HUES64 (cell line): ENCODE results near the gene ATG7.
"Not testable (repeated sequence)": the region's sequence is repeated elsewhere in the genome, so short reads cannot be mapped to it uniquely, and the experiment has no call there.

Source experiments
- H3K27ac ChIP-seq: 2 replicates; pipeline ENCODE4 v1.7.0; 2013; ENCODE audit warnings: low read depth, low read length, inconsistent platforms
- H3K27me3 ChIP-seq: 2 replicates; pipeline ENCODE4 v1.6.1; 2013; ENCODE audit warnings: mild to moderate bottlenecking, low read length; ENCODE audit not compliant: insufficient read depth
- H3K36me3 ChIP-seq: 2 replicates; pipeline ENCODE4 v1.6.1; 2013; ENCODE audit warnings: mild to moderate bottlenecking, low read length; ENCODE audit not compliant: insufficient read depth
- H3K4me1 ChIP-seq: 2 replicates; pipeline ENCODE4 v1.6.1; 2013; ENCODE audit warnings: mild to moderate bottlenecking, low read length, moderate library complexity; ENCODE audit not compliant: insufficient read depth
- H3K4me3 ChIP-seq: 2 replicates; pipeline ENCODE4 v1.5.1; 2013; ENCODE audit warnings: mild to moderate bottlenecking, low read length, moderate library complexity
- H3K9ac ChIP-seq: 2 replicates; pipeline ENCODE4 v1.6.1; 2013; ENCODE audit warnings: mild to moderate bottlenecking, low read depth, low read length
- H3K9me3 ChIP-seq: 2 replicates; pipeline ENCODE4 v1.6.1; 2013; ENCODE audit warnings: low read depth, low read length; ENCODE audit not compliant: insufficient read depth
- WGBS: fragments of 150-250, 120-280 bp; methylation state at CpG from one replicate; pipeline ENCODE4 v1.1.7; 2013; ENCODE audit warnings: missing lambda C conversion rate; 5-methylcytosine and 5-hydroxymethylcytosine counted together

The ATG7 gene

DNA sequence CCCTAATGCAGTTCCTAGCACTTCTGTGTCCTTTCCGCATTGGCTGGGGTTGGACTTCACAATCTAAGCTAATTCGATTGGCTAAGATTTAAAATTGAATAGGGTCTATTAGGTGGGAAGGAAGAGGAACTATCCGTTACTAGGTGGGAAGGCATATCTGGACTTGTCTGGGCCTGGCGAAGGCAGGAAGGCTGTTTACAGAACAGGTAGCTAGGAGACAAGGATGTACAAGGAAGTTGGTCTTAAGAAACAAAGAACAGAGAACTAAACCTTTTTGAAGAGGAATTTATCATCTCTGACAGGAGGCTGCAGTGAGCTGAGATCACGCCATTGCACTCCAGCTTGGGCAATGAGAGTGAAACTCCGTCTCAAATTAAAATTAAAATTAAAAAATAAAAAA is 17.3 kb upstream of the ATG7 start:
- no peaks in the 10 kb centered on the region for H3K27me3 ChIP-seq
- H3K9me3 ChIP-seq: no peaks in the 10 kb centered on the region
- WGBS: 95% methylated on average over 5 of the region's 6 CpGs
- H3K36me3 ChIP-seq: no peaks in the 10 kb centered on the region
- H3K27ac ChIP-seq: no peak overlapping the region
- H3K9ac ChIP-seq: no peak overlapping the region
- no peaks in the 10 kb centered on the region for H3K4me1 ChIP-seq
- H3K4me3 ChIP-seq: no peak overlapping the region

DNA sequence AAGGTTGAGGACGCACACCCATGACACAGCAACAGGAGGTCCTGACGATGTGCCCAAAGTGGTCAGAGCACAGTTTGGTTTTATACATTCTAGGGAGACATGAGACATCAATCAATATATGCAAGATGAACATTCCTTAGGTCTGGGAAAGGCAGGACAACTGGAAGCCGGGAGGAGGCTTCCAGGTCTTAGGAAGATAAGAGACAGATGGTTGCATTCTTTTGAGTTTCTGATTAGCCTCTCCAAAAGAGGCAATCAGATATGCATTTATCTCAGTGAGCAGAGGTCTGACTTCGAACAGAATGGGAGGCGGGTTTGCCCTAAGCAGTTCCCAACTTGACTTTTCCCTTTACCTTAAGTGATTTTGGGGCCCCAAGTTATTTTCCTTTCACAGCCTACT is 16.7 kb upstream of the ATG7 start:
- H3K9me3 ChIP-seq, H3K27me3 ChIP-seq, H3K4me1 ChIP-seq, H3K36me3 ChIP-seq, H3K9ac ChIP-seq, H3K27ac ChIP-seq, H3K4me3 ChIP-seq: not testable (repeated sequence)
- WGBS: 90% methylated on average over 5 of the region's 5 CpGs

DNA sequence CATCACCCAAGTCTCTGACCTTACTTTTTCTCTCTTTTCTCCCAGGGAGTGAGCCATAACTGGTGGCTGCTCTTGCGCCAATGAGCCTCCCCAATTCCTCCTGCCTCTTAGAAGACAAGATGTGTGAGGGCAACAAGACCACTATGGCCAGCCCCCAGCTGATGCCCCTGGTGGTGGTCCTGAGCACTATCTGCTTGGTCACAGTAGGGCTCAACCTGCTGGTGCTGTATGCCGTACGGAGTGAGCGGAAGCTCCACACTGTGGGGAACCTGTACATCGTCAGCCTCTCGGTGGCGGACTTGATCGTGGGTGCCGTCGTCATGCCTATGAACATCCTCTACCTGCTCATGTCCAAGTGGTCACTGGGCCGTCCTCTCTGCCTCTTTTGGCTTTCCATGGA is 13.2 kb upstream of the ATG7 start:
- H3K27ac ChIP-seq: no peak overlapping the region
- WGBS: 95% methylated on average over 11 of the region's 11 CpGs
- no peak overlapping the region for H3K4me3 ChIP-seq
- no peaks in the 10 kb centered on the region for H3K9me3 ChIP-seq
- no peaks in the 10 kb centered on the region for H3K4me1 ChIP-seq
- no peaks in the 10 kb centered on the region for H3K36me3 ChIP-seq
- H3K27me3 ChIP-seq: peaks cover 4% of the 10 kb centered on the region; the same call in 1 of the 2 replicates
- no peak overlapping the region for H3K9ac ChIP-seq

DNA sequence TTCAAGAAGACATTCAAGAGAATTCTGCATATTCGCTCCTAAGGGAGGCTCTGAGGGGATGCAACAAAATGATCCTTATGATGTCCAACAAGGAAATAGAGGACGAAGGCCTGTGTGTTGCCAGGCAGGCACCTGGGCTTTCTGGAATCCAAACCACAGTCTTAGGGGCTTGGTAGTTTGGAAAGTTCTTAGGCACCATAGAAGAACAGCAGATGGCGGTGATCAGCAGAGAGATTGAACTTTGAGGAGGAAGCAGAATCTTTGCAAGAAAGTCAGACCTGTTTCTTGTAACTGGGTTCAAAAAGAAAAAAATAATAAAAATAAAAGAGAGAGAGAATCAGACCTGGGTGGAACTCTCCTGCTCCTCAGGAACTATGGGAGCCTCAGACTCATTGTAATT is 11.7 kb upstream of the ATG7 start:
- 88% methylated on average over 3 of the region's 3 CpGs for WGBS
- H3K36me3 ChIP-seq: no peaks in the 10 kb centered on the region

DNA sequence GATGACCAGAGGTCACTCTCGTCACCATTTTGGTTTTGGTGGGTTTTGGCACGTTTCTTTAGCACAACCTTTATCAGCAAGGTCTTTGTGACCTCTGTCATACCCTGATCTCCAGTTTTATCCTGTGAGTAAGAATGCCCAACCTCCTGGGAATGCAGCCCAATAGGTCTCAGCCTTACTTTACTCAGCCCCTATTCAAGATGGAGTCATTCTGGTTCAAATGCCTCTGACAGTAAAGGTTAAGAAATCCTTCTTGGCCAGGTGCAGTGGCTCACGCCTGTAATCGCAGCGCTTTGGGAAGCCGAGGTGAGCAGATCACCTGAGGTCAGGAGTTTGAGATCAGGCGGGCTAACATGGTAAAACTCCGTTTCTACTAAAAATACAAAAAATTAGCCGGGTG is 3.2 kb upstream of the ATG7 start:
- no peak overlapping the region for H3K4me3 ChIP-seq
- no peaks in the 10 kb centered on the region for H3K9me3 ChIP-seq
- H3K9ac ChIP-seq: no peak overlapping the region
- H3K27ac ChIP-seq: no peak overlapping the region
- 91% methylated on average over 9 of the region's 9 CpGs for WGBS
- 0 out of 2 replicates have a peak, but pooled peaks cover 4% of the 10 kb centered on the region for H3K4me1 ChIP-seq
- peaks cover 7% of the 10 kb centered on the region for H3K27me3 ChIP-seq
- no peaks in the 10 kb centered on the region for H3K36me3 ChIP-seq

More for the DNA sequence above, 11.7 kb upstream of the ATG7 start:
- Histone ChIP-seq H3K9ac (no peak overlapping the region), H3K4me3 (no peak overlapping the region), H3K4me1 (no peaks in the 10 kb centered on the region), H3K27ac (no peak overlapping the region), H3K9me3 (no peaks in the 10 kb centered on the region), H3K27me3 (peaks cover 11% of the 10 kb centered on the region)

DNA sequence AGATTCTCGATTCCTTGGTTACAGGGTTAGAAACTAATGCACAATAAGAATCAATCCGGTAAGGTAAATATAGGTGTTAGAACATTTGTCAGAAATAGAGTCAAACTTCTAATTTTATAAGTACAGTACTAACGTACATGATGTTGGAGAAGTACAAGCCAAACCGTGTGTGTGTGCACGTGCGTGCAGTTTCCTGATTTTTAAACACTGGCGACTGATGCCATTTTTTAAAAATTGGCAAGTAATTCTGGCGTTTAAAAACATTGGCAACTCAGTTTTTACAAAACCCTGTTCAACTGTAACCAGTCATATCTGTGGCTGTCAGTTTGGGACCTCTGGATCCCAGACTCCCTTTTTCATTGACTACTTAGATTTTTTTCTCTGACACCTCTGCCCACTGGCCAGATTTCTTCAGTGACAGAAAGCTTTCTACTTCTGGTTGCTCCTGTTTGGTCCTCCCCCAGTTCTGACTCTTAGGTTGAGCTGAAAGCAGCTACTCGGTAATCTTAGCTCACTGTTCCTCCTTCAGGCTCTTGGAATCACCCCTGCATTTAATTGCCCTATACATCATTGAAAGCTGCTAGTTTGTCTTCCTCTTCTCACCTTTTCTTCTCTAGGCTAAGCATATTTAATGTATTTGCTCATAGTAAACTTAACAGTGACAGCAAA is 843 bp downstream of the ATG7 start:
- WGBS: 28% methylated on average over 9 of the region's 9 CpGs
- peak overlapping the region; percentile 96 for H3K4me3 ChIP-seq
- no peaks in the 10 kb centered on the region for H3K9me3 ChIP-seq
- 0 out of 2 replicates have a peak, but pooled peaks cover 4% of the 10 kb centered on the region for H3K4me1 ChIP-seq
- H3K36me3 ChIP-seq: no peaks in the 10 kb centered on the region
- H3K27ac ChIP-seq: peak overlapping the region; percentile 80
- no peaks in the 10 kb centered on the region for H3K27me3 ChIP-seq
- peak overlapping the region; percentile 96 for H3K9ac ChIP-seq

DNA sequence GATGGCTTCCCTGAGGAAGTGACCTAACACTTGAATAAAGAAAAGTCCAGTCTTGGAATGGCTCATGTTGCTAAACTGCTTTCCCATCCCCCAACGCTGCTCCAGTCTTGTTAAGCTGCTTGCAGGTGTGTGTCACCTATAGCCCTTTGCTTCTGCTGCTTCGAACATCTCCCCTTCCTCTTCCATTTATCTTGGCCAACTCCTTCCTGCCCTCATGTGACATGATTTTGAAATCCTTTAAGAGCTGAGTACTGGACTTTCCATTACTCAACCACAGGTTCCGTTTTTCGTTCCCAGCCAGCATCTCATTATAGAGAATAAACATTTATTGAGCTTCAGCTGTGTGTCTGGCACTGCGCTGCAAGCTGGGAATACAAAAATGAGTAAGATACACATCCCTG is 1.7 kb downstream of the ATG7 start:
- Histone ChIP-seq H3K9ac (no peak overlapping the region), H3K4me3 (no peak overlapping the region), H3K27ac (no peak overlapping the region), H3K9me3 (no peaks in the 10 kb centered on the region), H3K36me3 (no peaks in the 10 kb centered on the region), H3K4me1 (0 out of 2 replicates have a peak, but pooled peaks cover 4% of the 10 kb centered on the region), H3K27me3 (no peaks in the 10 kb centered on the region)
- 92% methylated on average over 5 of the region's 5 CpGs for WGBS

DNA sequence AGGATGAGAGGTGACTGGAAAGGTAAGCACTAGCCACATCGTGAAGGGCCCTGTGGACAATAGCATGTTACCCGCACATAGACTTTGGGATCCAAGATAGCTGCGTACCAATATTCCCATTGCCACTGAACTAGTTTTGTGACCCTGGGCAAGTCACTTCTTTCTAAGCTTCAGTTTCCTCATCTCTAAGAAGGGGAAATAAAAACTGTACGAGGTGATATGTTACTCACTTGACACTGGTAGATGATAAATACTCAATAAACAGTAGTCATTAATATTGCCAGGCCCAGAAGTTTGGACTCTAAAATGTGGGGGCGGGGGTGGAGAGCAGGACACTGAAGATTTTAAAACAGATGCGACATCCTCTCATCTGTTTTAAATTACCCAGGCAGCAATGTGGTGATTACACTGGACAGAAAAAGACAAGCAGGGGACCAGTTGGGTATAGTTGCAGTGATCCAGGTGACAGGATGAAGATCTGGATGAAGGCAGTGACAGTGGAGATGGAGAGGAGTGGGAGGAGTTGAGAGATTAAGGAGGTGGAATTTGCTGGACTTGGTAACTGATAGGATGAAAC is 2.5 kb downstream of the ATG7 start:
- Histone ChIP-seq H3K9me3 (no peaks in the 10 kb centered on the region), H3K27ac (no peak overlapping the region), H3K4me3 (no peak overlapping the region), H3K4me1 (0 out of 2 replicates have a peak, but pooled peaks cover 4% of the 10 kb centered on the region), H3K36me3 (no peaks in the 10 kb centered on the region), H3K9ac (no peak overlapping the region), H3K27me3 (no peaks in the 10 kb centered on the region)
- 95% methylated on average over 5 of the region's 6 CpGs for WGBS

DNA sequence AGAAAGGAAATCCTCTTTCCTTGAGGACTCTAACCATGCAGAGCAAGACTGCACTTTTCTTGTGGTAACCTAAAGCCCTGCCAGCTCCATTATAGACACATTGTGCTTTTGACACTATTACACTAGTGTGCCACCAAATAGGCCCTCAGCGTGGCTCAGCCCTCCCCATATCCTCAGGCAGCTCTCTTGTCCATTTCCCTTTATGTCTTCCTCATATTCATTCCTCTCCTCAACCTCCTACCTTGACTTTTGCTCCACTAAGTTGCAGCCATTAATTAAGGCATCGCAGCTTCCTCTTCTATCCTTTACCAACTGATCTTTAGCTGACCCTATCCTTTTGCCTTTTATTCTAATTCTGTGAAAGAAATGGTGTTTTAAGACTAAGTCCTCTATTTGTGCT is 3.7 kb downstream of the ATG7 start:
- Histone ChIP-seq H3K4me1 (0 out of 2 replicates have a peak, but pooled peaks cover 4% of the 10 kb centered on the region), H3K4me3 (no peak overlapping the region), H3K9ac (no peak overlapping the region), H3K27me3 (no peaks in the 10 kb centered on the region), H3K36me3 (no peaks in the 10 kb centered on the region), H3K9me3 (no peaks in the 10 kb centered on the region), H3K27ac (no peak overlapping the region)
- 92% methylated on average over 1 of the region's 2 CpGs for WGBS

DNA sequence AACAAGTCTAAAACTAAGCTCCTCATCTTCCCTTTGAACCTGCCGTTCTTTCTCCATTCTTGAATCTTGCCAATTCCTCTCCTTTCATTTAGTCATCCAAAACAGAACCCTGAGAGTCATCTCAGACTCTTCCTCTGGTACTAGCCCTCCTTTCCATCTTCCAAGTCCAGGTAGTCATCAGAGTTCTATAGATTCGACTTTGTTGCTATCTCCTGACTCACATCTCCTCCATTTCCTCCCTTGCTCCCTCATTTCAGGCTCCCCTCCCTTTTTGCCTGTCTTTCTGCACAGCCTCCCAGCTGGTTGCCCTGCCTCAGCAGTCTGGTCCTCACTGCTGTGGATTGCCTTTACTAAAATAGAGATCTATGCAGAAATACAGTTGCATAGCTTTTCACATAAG is 4.7 kb downstream of the ATG7 start:
- no peak overlapping the region for H3K27ac ChIP-seq
- no peak overlapping the region for H3K4me3 ChIP-seq
- no peaks in the 10 kb centered on the region for H3K27me3 ChIP-seq
- 0 out of 2 replicates have a peak, but pooled peaks cover 4% of the 10 kb centered on the region for H3K4me1 ChIP-seq
- no peaks in the 10 kb centered on the region for H3K36me3 ChIP-seq
- H3K9ac ChIP-seq: no peak overlapping the region
- 91% methylated on average over 2 of the region's 2 CpGs for WGBS
- no peaks in the 10 kb centered on the region for H3K9me3 ChIP-seq

DNA sequence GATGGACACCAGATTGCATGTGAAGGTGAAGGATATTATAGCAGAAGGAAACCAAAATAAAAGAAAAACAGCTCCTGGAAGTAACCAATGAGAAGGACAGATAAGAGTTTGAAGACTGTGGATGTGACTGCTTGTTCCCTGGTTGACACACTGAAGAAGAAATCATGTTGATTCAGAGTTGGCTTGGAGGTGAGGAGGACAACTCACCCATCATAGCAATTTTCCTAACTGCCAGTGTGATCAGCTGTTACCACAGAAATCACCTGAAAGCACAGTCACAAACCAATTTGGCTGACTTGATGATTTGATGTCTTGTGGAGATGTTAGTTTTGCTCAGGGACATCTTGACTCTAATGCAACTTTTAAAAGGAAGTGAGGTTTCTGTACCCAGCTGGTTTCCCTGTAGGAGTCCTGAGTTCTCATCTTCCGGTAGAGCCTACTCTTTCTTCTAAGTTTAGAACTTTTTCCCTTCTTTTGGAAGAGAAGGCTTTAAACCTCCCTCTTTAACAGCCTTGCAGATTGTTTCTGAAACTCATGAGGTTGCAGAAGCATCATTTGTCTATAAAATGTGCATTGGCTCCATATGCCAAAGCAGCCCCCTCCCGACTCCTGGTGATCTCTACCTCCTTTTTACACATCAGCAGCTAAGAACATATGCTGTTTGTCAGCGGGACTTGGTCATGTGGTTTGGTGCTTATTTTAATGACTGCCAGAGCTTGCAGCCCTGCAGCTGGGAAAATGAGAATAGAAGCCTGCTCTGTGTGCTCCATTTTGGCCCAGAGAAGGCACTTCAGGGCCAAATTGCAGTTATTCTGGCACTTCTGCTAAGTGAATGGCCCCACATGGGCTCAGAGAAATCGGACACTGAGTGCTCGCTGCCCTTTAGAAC is 10.3 kb downstream of the ATG7 start:
- peaks cover 11% of the 10 kb centered on the region for H3K36me3 ChIP-seq
- no peak overlapping the region for H3K27ac ChIP-seq
- H3K9ac ChIP-seq: no peak overlapping the region
- H3K4me1 ChIP-seq: no peaks in the 10 kb centered on the region
- H3K9me3 ChIP-seq: no peaks in the 10 kb centered on the region
- WGBS: 83% methylated on average over 5 of the region's 5 CpGs
- no peaks in the 10 kb centered on the region for H3K27me3 ChIP-seq
- H3K4me3 ChIP-seq: no peak overlapping the region
